Heart left ventricle (tissue), 16 donors: ENCODE data around the gene PSMB10. TPM values are rescaled to one million over a fixed set of nuclear protein-coding genes. Genes with fewer than 3 reads are reported as not detected.

Source experiments
- ATAC-seq, 4 donors: fragments of 200-7000 bp; cut with Tn5 transposase; one replicate each; pipeline ENCODE4 v1.9.1; 2020 to 2022; ENCODE audit warnings: moderate library complexity in 4 of 4, mild to moderate bottlenecking in 3 of 4, moderate number of reproducible peaks in 1 of 4
- DNase-seq, 5 donors: peaks; one replicate each; pipeline ENCODE4 v3.0.0-alpha.2; 2020
- H3K27ac ChIP-seq, 12 donors: fragments of 200-600 bp; sonication (generic) in 4 of 12; one replicate each; pipeline versions ENCODE4 v1.5.0 to v1.8.0; 2016 to 2022; ENCODE audit warnings: mild to moderate bottlenecking in 2 of 12
- H3K27me3 ChIP-seq, 9 donors: fragments of 200-600 bp; sonication (generic) in 2 of 9; one replicate each; pipeline versions ENCODE4 v1.5.1 to v1.8.0; 2016 to 2022; ENCODE audit warnings: mild to moderate bottlenecking in 3 of 9
- H3K36me3 ChIP-seq, 9 donors: fragments of 200-600 bp; sonication (generic) in 2 of 9; one replicate each; pipeline versions ENCODE4 v1.5.0 to v1.8.0; 2018 to 2022; ENCODE audit warnings: mild to moderate bottlenecking in 2 of 9
- H3K4me1 ChIP-seq, 12 donors: fragments of 200-600 bp; sonication (generic) in 4 of 12; one replicate each; pipeline versions ENCODE4 v1.5.0 to v1.8.0; 2016 to 2022; ENCODE audit warnings: mild to moderate bottlenecking in 3 of 12
- H3K4me3 ChIP-seq, 12 donors: fragments of 200-600 bp; sonication (generic) in 4 of 12; one replicate each; pipeline versions ENCODE4 v1.5.0 to v1.8.0; 2017 to 2022; ENCODE audit warnings: mild to moderate bottlenecking in 9 of 12, moderate library complexity in 4 of 12
- H3K9me3 ChIP-seq, 12 donors: fragments of 200-600 bp; sonication (generic) in 4 of 12; one replicate each; pipeline versions ENCODE4 v1.5.0 to v1.8.0; 2016 to 2022; ENCODE audit warnings: mild to moderate bottlenecking in 1 of 12
- CTCF ChIP-seq, 12 donors: fragments of 200-600 bp; sonication (generic) in 4 of 12; IDR thresholded peaks; one replicate each; pipeline versions ENCODE4 v1.5.0 to v1.8.0; 2018 to 2022; ENCODE audit warnings: antibody characterized with exemption in 12 of 12, mild to moderate bottlenecking in 5 of 12
- POLR2A ChIP-seq, 2 donors: fragments of 450-650 bp; IDR thresholded peaks; one replicate each; pipeline ENCODE4 v1.6.1; 2017; ENCODE audit warnings: antibody characterized with exemption in 2 of 2, mild to moderate bottlenecking in 2 of 2, moderate library complexity in 2 of 2
- WGBS, 4 donors: extraction: QIAGEN DNeasy Blood & Tissue Kit in 2 of 4; methylation state at CpG; one replicate each; pipeline versions ENCODE4 v1.1.5 to v1.1.7; 2013 to 2018; 5-methylcytosine and 5-hydroxymethylcytosine counted together
- intact Hi-C, 10 donors: fragments of 100-400 bp; cut with DNase I; formaldehyde crosslinking; loops; one replicate each; pipeline versions ENCODE4 v1.11.1 to v1.14.2; 2022
- polyA plus RNA-seq, 2 donors: library from polyadenylated mRNA; stranded (reverse); fragments of 200-250 nt; gene quantifications; one replicate each; pipeline ENCODE4 v1.2.3, GENCODE V29; 2013
- total RNA-seq, 9 donors: library from RNA; depleted of rRNA in 2 of 9; stranded (reverse); fragments of >200 nt in 2 of 9; fragmentation: NEBNext Ultra II Directional in 3 of 9; extraction: Animal tissue kit (Norgen Biotek cat#: 25700) in 3 of 9; gene quantifications; one replicate each; pipeline versions ENCODE4 v1.1.0 to v1.2.4, GENCODE V29; 2016 to 2023
- donor health status: ischemic (EF 13 %, LVEDD 7.1; RV severe dilation, severe dysfunction).
- donor health status: healthy with polysubstance abuse.
- donor health status: DM: no; HTN: yes; CAD: no.
- donor health status: DM: no; HTN: no; CAD: no.
- donor health status: ischemic (EF 25% LVEDD 6.9; RV normal size, moderate dysfunction).
- donor health status: ischemic (EF 25% LVEDD 5.7; RV mildly dilated, moderate dysfunction).
- donor health status: healthy.
- donor health status: DM: yes; HTN: yes; CAD: no.
- donor health status: ischemic (EF 35%, LVEDD 5.7; RV mildly dilated, moderate dysfunction).
- donor health status: nonischemic (EF 11% LVEDD 7.7; RV severe dilation, severe dysfunction).
- donor health status: DM: yes; HTN: yes; CAD: no.
- donor health status: PGD.
- donor health status: ischemic (EF 29% LVEDD 5.4; RV normal size, mild dysfunction).
- donor health status: nonischemic (EF 23%, LVEDD 6.1; RV moderate dilation, normal function).

PSMB10 gene
- total and polyA plus RNA-seq, 11 donors: 39.4 to 182 (median 60.5) TPM

GRCh38 chr16:67957622-67958021 lies 21.0 kb upstream of the PSMB10 start:
- WGBS, 4 donors: 92 to 95% (median 94%) methylated on average over 8 to 9 of the region's 9 CpGs
- H3K36me3 ChIP-seq: peaks cover 0 to 100% (median 95%) of the 10 kb centered on the region in 9 donors

GRCh38 chr16:67954421-67955196 lies 18.0 kb upstream of the PSMB10 start:
- Histone ChIP-seq H3K27me3 (no peaks in the 10 kb centered on the region), H3K27ac (peak overlapping the region in 4 of 12 donors; percentile 1 to 31 (median 19)), H3K9me3 (no peaks in the 10 kb centered on the region), H3K36me3 (peaks cover 0 to 100% (median 96%) of the 10 kb centered on the region in 9 donors), H3K4me3 (no peak overlapping the region), H3K4me1 (peaks cover 8 to 52% (median 26%) of the 10 kb centered on the region in 12 donors)
- TF ChIP-seq POLR2A (IDR thresholded peaks at IDR 0.05): no peak
- no peak for TF ChIP-seq CTCF (IDR thresholded peaks at IDR 0.05)
- intact Hi-C loops: no loop called here
- WGBS, 4 donors: 78 to 91% (median 86%) methylated on average over 3 to 10 of the region's 10 CpGs
- no peak for DNase-seq
- ATAC-seq: no peak

More at GRCh38 chr16:67957622-67958021, 21.0 kb upstream of the PSMB10 start:
- ATAC-seq (no peak), DNase-seq (no peak)
- H3K27me3 ChIP-seq: no peaks in the 10 kb centered on the region
- H3K9me3 ChIP-seq: no peaks in the 10 kb centered on the region
- TF ChIP-seq CTCF (IDR thresholded peaks at IDR 0.05): no peak
- no peak for TF ChIP-seq POLR2A (IDR thresholded peaks at IDR 0.05)
- intact Hi-C loops: no loop called here
- peak overlapping the region in 7 of 12 donors; percentile 95 to 100 (median 99) for H3K27ac ChIP-seq
- H3K4me3 ChIP-seq: no peak overlapping the region
- peaks cover 26 to 65% (median 43%) of the 10 kb centered on the region in 12 donors for H3K4me1 ChIP-seq

GRCh38 chr16:67953641-67954375 lies 17.2 kb upstream of the PSMB10 start:
- DNase-seq (no peak), ATAC-seq (peak in 2 of 4 donors; percentile 6 to 11)
- H3K27me3 ChIP-seq: no peaks in the 10 kb centered on the region
- H3K36me3 ChIP-seq: peaks cover 0 to 100% (median 96%) of the 10 kb centered on the region in 9 donors
- no peak overlapping the region for H3K4me3 ChIP-seq
- 63 to 76% (median 72%) methylated on average over 5 to 8 of the region's 8 CpGs for WGBS, 4 donors
- TF ChIP-seq CTCF (IDR thresholded peaks at IDR 0.05) (no peak), POLR2A (IDR thresholded peaks at IDR 0.05) (no peak)
- H3K9me3 ChIP-seq: no peaks in the 10 kb centered on the region
- intact Hi-C loops: no loop called here
- H3K4me1 ChIP-seq: peaks cover 3 to 43% (median 19%) of the 10 kb centered on the region in 12 donors
- H3K27ac ChIP-seq: peak overlapping the region in 4 of 12 donors; percentile 1 to 31 (median 19)

GRCh38 chr16:67951485-67951884 lies 14.8 kb upstream of the PSMB10 start:
- DNase-seq (peak; percentile 78 to 86 (median 84)), ATAC-seq (peak; percentile 68 to 84 (median 74))
- 31 to 43% (median 39%) methylated on average over 6 to 12 of the region's 12 CpGs for WGBS, 4 donors
- Histone ChIP-seq H3K36me3 (peaks cover 9 to 100% (median 100%) of the 10 kb centered on the region in 9 donors), H3K27ac (peak overlapping the region in 11 of 12 donors; percentile 23 to 71 (median 63)), H3K27me3 (no peaks in the 10 kb centered on the region), H3K4me1 (peaks cover 0 to 44% (median 14%) of the 10 kb centered on the region in 12 donors), H3K4me3 (no peak overlapping the region), H3K9me3 (no peaks in the 10 kb centered on the region)
- intact Hi-C loops: no loop called here
- no peak for TF ChIP-seq POLR2A (IDR thresholded peaks at IDR 0.05)
- no peak for TF ChIP-seq CTCF (IDR thresholded peaks at IDR 0.05)
